ENCODE data around the gene GPHA2. TPM values are rescaled to one million over a fixed set of nuclear protein-coding genes. Genes with fewer than 3 reads are reported as not detected.

The GPHA2 gene
- total RNA-seq, 1 donor: not detected

- Histone ChIP-seq H2AFZ (ENCODE audit: low read length) (peak overlapping the region; percentile 99), H3K27ac (ENCODE audit: low read depth, low read length) (peak overlapping the region; percentile 79), H3K27me3 (ENCODE audit: insufficient read depth, low read length) (no peaks in the 10 kb centered on the region), H3K4me1 (ENCODE audit: insufficient read depth, low read length) (peaks cover 11% of the 10 kb centered on the region), H3K4me3 (ENCODE audit: insufficient read depth, low read length) (no peak overlapping the region), H3K79me2 (ENCODE audit: insufficient read depth, low read length) (peaks cover 20% of the 10 kb centered on the region), H3K36me3 (ENCODE audit: insufficient read depth, low read length) (peaks cover 4% of the 10 kb centered on the region), H4K20me1 (ENCODE audit: insufficient read depth, low read length) (no peaks in the 10 kb centered on the region), H3K4me2 (ENCODE audit: insufficient read depth, low read length) (no peak overlapping the region), H3K9me3 (ENCODE audit: low read depth, low read length) (no peaks in the 10 kb centered on the region)
- no peak for TF ChIP-seq CTCF (IDR thresholded peaks at IDR 0.05; ENCODE audit: extremely low read depth, low read depth, low read length)
- DNase-seq (ENCODE audit: insufficient read length, low spot score, missing footprints): no peak
Measured at GRCh38 chr11:64923151-64923661, 12.5 kb downstream of the GPHA2 start.

- Histone ChIP-seq H2AFZ (ENCODE audit: low read length) (no peak overlapping the region), H3K4me1 (ENCODE audit: insufficient read depth, low read length) (peaks cover 23% of the 10 kb centered on the region), H4K20me1 (ENCODE audit: insufficient read depth, low read length) (no peaks in the 10 kb centered on the region), H3K9me3 (ENCODE audit: low read depth, low read length) (no peaks in the 10 kb centered on the region), H3K27ac (ENCODE audit: low read depth, low read length) (no peak overlapping the region), H3K36me3 (ENCODE audit: insufficient read depth, low read length) (no peaks in the 10 kb centered on the region), H3K79me2 (ENCODE audit: insufficient read depth, low read length) (peaks cover 22% of the 10 kb centered on the region), H3K4me2 (ENCODE audit: insufficient read depth, low read length) (no peak overlapping the region), H3K4me3 (ENCODE audit: insufficient read depth, low read length) (no peak overlapping the region), H3K27me3 (ENCODE audit: insufficient read depth, low read length) (no peaks in the 10 kb centered on the region)
- no peak for DNase-seq (ENCODE audit: insufficient read length, low spot score, missing footprints)
- TF ChIP-seq CTCF (IDR thresholded peaks at IDR 0.05; ENCODE audit: extremely low read depth, low read depth, low read length): no peak
Measured at GRCh38 chr11:64921384-64921783, 14.3 kb downstream of the GPHA2 start.

GRCh38 chr11:64920124-64920523 is 15.6 kb downstream of the GPHA2 start:
- Histone ChIP-seq H3K27me3 (ENCODE audit: insufficient read depth, low read length) (no peaks in the 10 kb centered on the region), H3K36me3 (ENCODE audit: insufficient read depth, low read length) (no peaks in the 10 kb centered on the region), H3K79me2 (ENCODE audit: insufficient read depth, low read length) (peaks cover 24% of the 10 kb centered on the region), H3K4me1 (ENCODE audit: insufficient read depth, low read length) (peaks cover 30% of the 10 kb centered on the region), H3K27ac (ENCODE audit: low read depth, low read length) (no peak overlapping the region), H4K20me1 (ENCODE audit: insufficient read depth, low read length) (no peaks in the 10 kb centered on the region), H3K9me3 (ENCODE audit: low read depth, low read length) (no peaks in the 10 kb centered on the region), H3K4me3 (ENCODE audit: insufficient read depth, low read length) (no peak overlapping the region), H3K4me2 (ENCODE audit: insufficient read depth, low read length) (no peak overlapping the region), H2AFZ (ENCODE audit: low read length) (no peak overlapping the region)
- DNase-seq (ENCODE audit: insufficient read length, low spot score, missing footprints): no peak
- no peak for TF ChIP-seq CTCF (IDR thresholded peaks at IDR 0.05; ENCODE audit: extremely low read depth, low read depth, low read length)

GRCh38 chr11:64919627-64920026 is 16.1 kb downstream of the GPHA2 start:
- Histone ChIP-seq H3K27me3 (ENCODE audit: insufficient read depth, low read length) (no peaks in the 10 kb centered on the region), H3K4me2 (ENCODE audit: insufficient read depth, low read length) (no peak overlapping the region), H4K20me1 (ENCODE audit: insufficient read depth, low read length) (no peaks in the 10 kb centered on the region), H3K27ac (ENCODE audit: low read depth, low read length) (no peak overlapping the region), H2AFZ (ENCODE audit: low read length) (no peak overlapping the region), H3K79me2 (ENCODE audit: insufficient read depth, low read length) (peaks cover 23% of the 10 kb centered on the region), H3K9me3 (ENCODE audit: low read depth, low read length) (no peaks in the 10 kb centered on the region), H3K4me1 (ENCODE audit: insufficient read depth, low read length) (peaks cover 30% of the 10 kb centered on the region), H3K4me3 (ENCODE audit: insufficient read depth, low read length) (no peak overlapping the region), H3K36me3 (ENCODE audit: insufficient read depth, low read length) (no peaks in the 10 kb centered on the region)
- DNase-seq (ENCODE audit: insufficient read length, low spot score, missing footprints): no peak
- no peak for TF ChIP-seq CTCF (IDR thresholded peaks at IDR 0.05; ENCODE audit: extremely low read depth, low read depth, low read length)

All from osteoblast (primary cell).